K562 (cell line): Measurements from ENCODE around the gene SLC12A3. TPM values are rescaled to one million over a fixed set of nuclear protein-coding genes. Genes with fewer than 3 reads are reported as not detected.
A peak's percentile ranks its signal among the peaks of the same experiment; 100 is the strongest.

Experiments used
- ATAC-seq: fragments of 200-7000 bp; cut with Tn5 transposase; 3 replicates; pipeline ENCODE4 v1.9.1; 2020; ENCODE audit warnings: moderate library complexity
- BruUV-seq: library from RNA; stranded (reverse); fragments of 400-500 nt; replicated peaks from 2 replicates; lab custom pipeline; 2021; lab: Mats Ljungman, UMichigan
- CTCF ChIA-PET: fragments of 300-600 bp; formaldehyde crosslinking; extraction: SDS; loops from one replicate; lab custom pipeline; 2021; ENCODE audit warnings: low intra/inter-chr PET ratio; lab: Yijun Ruan, JAX
- POLR2A ChIA-PET: fragments of 300-600, 350-650 bp; sonication (Branson Sonifier 250); formaldehyde crosslinking; extraction: SDS; loops from one replicate; lab custom pipeline; 2021; ENCODE audit warnings: antibody characterized with exemption, inconsistent platforms; lab: Yijun Ruan, JAX
- DNase-seq, 4 experiments: peaks; one replicate each; pipeline versions ENCODE4 v3.0.0 to v3.0.0-alpha.2; 2011 to 2018; ENCODE audit warnings: low spot score in 3 of 4, mixed read lengths in 3 of 4; ENCODE audit errors: extremely low read depth in 1 of 4
- FAIRE-seq: peaks from 2 replicates; lab custom pipeline; 2011; peaks lifted over from hg19 to GRCh38; lab: Jason Lieb, UNC
- H2AFZ ChIP-seq: 2 replicates; pipeline ENCODE4 v1.6.0; 2011; ENCODE audit warnings: low read depth, low read length, control low read depth, inconsistent platforms
- H3K27ac ChIP-seq: fragments of 200-600 bp; 3 replicates; pipeline ENCODE4 v1.8.0; 2011; ENCODE audit warnings: low read depth, mild to moderate bottlenecking, control low read depth, inconsistent platforms, low read length, moderate library complexity, mixed read lengths; ENCODE audit errors: extremely low read depth
- H3K27me3 ChIP-seq, 2 experiments: fragments of 300-600 bp in 1 of 2; 2 replicates in 1 of 2; 3 replicates in 1 of 2; pipeline versions ENCODE4 v1.6.0 to v1.8.0; 2011; ENCODE audit warnings: inconsistent platforms in 2 of 2, low read length in 2 of 2, mild to moderate bottlenecking in 1 of 2, mixed read lengths in 1 of 2, moderate library complexity in 1 of 2; ENCODE audit not compliant: control insufficient read depth in 2 of 2, insufficient read depth in 2 of 2
- H3K36me3 ChIP-seq: fragments of 300-600 bp; 3 replicates; pipeline ENCODE4 v1.8.0; 2011; ENCODE audit warnings: mild to moderate bottlenecking, low read length, inconsistent platforms; ENCODE audit not compliant: control insufficient read depth, insufficient read depth
- H3K4me1 ChIP-seq, 2 experiments: fragments of 200-600 bp in 1 of 2; replicated peaks in 1 of 2; 2 replicates in 1 of 2; 3 replicates in 1 of 2; pipeline versions ENCODE4 v1.5.1 to v1.8.0; 2011; ENCODE audit warnings: inconsistent platforms in 2 of 2, low read length in 2 of 2, mild to moderate bottlenecking in 1 of 2, mixed read lengths in 1 of 2, moderate library complexity in 1 of 2; ENCODE audit not compliant: control insufficient read depth in 2 of 2, insufficient read depth in 2 of 2
- H3K4me2 ChIP-seq: 2 replicates; pipeline ENCODE4 v1.6.1; 2011; ENCODE audit warnings: low read length, control low read depth, inconsistent platforms, mixed read lengths; ENCODE audit not compliant: insufficient read depth
- H3K4me3 ChIP-seq: fragments of 200-600 bp; sonication (generic), shearing (Covaris generic); 2 replicates; pipeline ENCODE4 v1.5.1; 2016; ENCODE audit warnings: control low read depth, inconsistent platforms
- H3K79me2 ChIP-seq: fragments of 200-600 bp; 3 replicates; pipeline ENCODE4 v1.8.0; 2011; ENCODE audit warnings: low read length, inconsistent platforms; ENCODE audit not compliant: control insufficient read depth, insufficient read depth
- H3K9ac ChIP-seq, 2 experiments: 2 replicates each; pipeline versions ENCODE4 v1.6.0 to v1.6.1; 2011; ENCODE audit warnings: low read depth in 2 of 2, low read length in 2 of 2, control low read depth in 1 of 2, inconsistent platforms in 1 of 2, mild to moderate bottlenecking in 1 of 2, mixed read lengths in 1 of 2; ENCODE audit not compliant: insufficient read depth in 1 of 2
- H3K9me1 ChIP-seq: one replicate; pipeline ENCODE4 v1.6.0; 2011; ENCODE audit warnings: inconsistent platforms, mild to moderate bottlenecking, low read length, moderate library complexity; ENCODE audit not compliant: control insufficient read depth, insufficient read depth
- H3K9me3 ChIP-seq: replicated peaks from 2 replicates; pipeline ENCODE4 v1.5.1; 2011; ENCODE audit warnings: low read depth, low read length, inconsistent platforms; ENCODE audit not compliant: control insufficient read depth, insufficient read depth
- H4K20me1 ChIP-seq: replicated peaks from 2 replicates; pipeline ENCODE4 v1.6.1; 2011; ENCODE audit warnings: low read length, inconsistent platforms, mixed read lengths; ENCODE audit not compliant: control insufficient read depth, insufficient read depth
- ASH1L ChIP-seq: fragments of 450-650 bp; IDR thresholded peaks from 2 replicates; pipeline ENCODE4 v1.6.1; 2018; ENCODE audit warnings: borderline replicate concordance, mild to moderate bottlenecking, low read depth; ENCODE audit not compliant: partially characterized antibody
- BCL6 ChIP-seq: fragments of 250-450 bp; sonication (Bioruptor Pico); IDR thresholded peaks from 2 replicates; pipeline ENCODE4 v1.4.0; 2020
- BHLHE40 ChIP-seq: IDR thresholded peaks from 2 replicates; pipeline ENCODE4 v1.6.1; 2011; ENCODE audit warnings: low read length, improper control_type of control experiment
- DPF2 ChIP-seq: fragments of 450-650 bp; IDR thresholded peaks from 2 replicates; pipeline ENCODE4 v1.6.1; 2016
- E2F3 ChIP-seq: fragments of 250-450 bp; sonication (Bioruptor Pico); IDR thresholded peaks from 2 replicates; pipeline ENCODE4 v1.4.0; 2020; ENCODE audit warnings: mild to moderate bottlenecking
- FOXJ3 ChIP-seq: sonication (generic); formaldehyde crosslinking; IDR thresholded peaks from 2 replicates; pipeline ENCODE4 v1.4.0; 2020; ENCODE audit warnings: mild to moderate bottlenecking, missing genetic modification reagents
- FOXP1 ChIP-seq: sonication (generic); formaldehyde crosslinking; IDR thresholded peaks from 2 replicates; pipeline ENCODE4 v1.8.0; 2022; ENCODE audit warnings: mild to moderate bottlenecking, missing genetic modification reagents
- GABPB1 ChIP-seq: sonication (generic); formaldehyde crosslinking; IDR thresholded peaks from 2 replicates; pipeline ENCODE4 v1.8.0; 2022; ENCODE audit warnings: mild to moderate bottlenecking, missing genetic modification reagents
- KLF1 ChIP-seq: fragments of 450-650 bp; IDR thresholded peaks from 2 replicates; pipeline ENCODE4 v1.6.1; 2016; ENCODE audit warnings: missing genetic modification characterization, missing compliant biosample characterization
- NFXL1 ChIP-seq: fragments of 450-650 bp; formaldehyde crosslinking; IDR thresholded peaks from 2 replicates; pipeline ENCODE4 v1.4.0; 2021; ENCODE audit warnings: mild to moderate bottlenecking
- NFYB ChIP-seq: IDR thresholded peaks from 2 replicates; pipeline ENCODE4 v1.6.1; 2011; ENCODE audit warnings: mild to moderate bottlenecking, moderate library complexity; ENCODE audit not compliant: insufficient read length; ENCODE audit errors: extremely low read depth
- NR2C1 ChIP-seq, 2 experiments: fragments of 450-650 bp; IDR thresholded peaks; 2 replicates each; pipeline ENCODE4 v1.6.1; 2017; ENCODE audit warnings: mild to moderate bottlenecking in 2 of 2, antibody characterized with exemption in 1 of 2, inconsistent platforms in 1 of 2, missing compliant biosample characterization in 1 of 2, missing genetic modification characterization in 1 of 2
- POLR2G ChIP-seq: fragments of 200-400 bp; formaldehyde crosslinking; IDR thresholded peaks from 2 replicates; pipeline ENCODE4 v1.6.1; 2017; ENCODE audit warnings: low read depth, mild to moderate bottlenecking, antibody characterized with exemption, low read length, moderate library complexity
- RB1 ChIP-seq: fragments of 450-650 bp; IDR thresholded peaks from 2 replicates; pipeline ENCODE4 v1.6.1; 2017; ENCODE audit warnings: low read depth, mild to moderate bottlenecking
- RBFOX2 ChIP-seq: fragments of 200-400 bp; formaldehyde crosslinking; IDR thresholded peaks from 2 replicates; pipeline ENCODE4 v1.6.1; 2017; ENCODE audit warnings: low read depth, mild to moderate bottlenecking, low read length, moderate library complexity
- SUPT5H ChIP-seq: fragments of 450-650 bp; IDR thresholded peaks from 2 replicates; pipeline ENCODE4 v1.6.1; 2016
- TBL1XR1 ChIP-seq, 2 experiments: IDR thresholded peaks; 2 replicates each; pipeline ENCODE4 v1.6.1; 2012; ENCODE audit warnings: improper control_type of control experiment in 2 of 2, low read length in 2 of 2, mild to moderate bottlenecking in 1 of 2
- ZNF311 ChIP-seq: fragments of 250-450 bp; sonication (Bioruptor Pico); IDR thresholded peaks from 2 replicates; pipeline ENCODE4 v1.4.0; 2020; ENCODE audit warnings: mild to moderate bottlenecking, moderate library complexity
- ZNF717 ChIP-seq: fragments of 250-450 bp; sonication (Bioruptor Pico); IDR thresholded peaks from 2 replicates; pipeline ENCODE4 v1.5.0; 2021
- WGBS: fragments of 100-300 bp; shearing (Covaris generic); methylation state at CpG from one replicate; pipeline ENCODE4 v1.1.6; 2016; ENCODE audit warnings: low coverage, mixed read lengths; ENCODE audit not compliant: insufficient coverage; ENCODE audit errors: missing lambda C conversion rate; 5-methylcytosine and 5-hydroxymethylcytosine counted together
- in situ Hi-C: fragments of 300-500 bp; cut with MboI; formaldehyde crosslinking; loops from 4 replicates; pipeline ENCODE4 v1.15.0; 2018; ENCODE audit warnings: inconsistent platforms, mixed read lengths
- intact Hi-C: fragments of 100-400 bp; cut with micrococcal nuclease; formaldehyde crosslinking; loops from 2 replicates; pipeline ENCODE4 v1.14.2; 2022
- polyA plus RNA-seq, 8 experiments: library from polyadenylated mRNA; depleted of rRNA in 4 of 8; stranded (reverse) in 5 of 8; unstranded in 3 of 8; fragments of >200 nt; fragmentation: Nextera tagmentation in 2 of 8; fragmentation: Illumina TruSeq in 1 of 8; extraction: Ambion mirVana in 2 of 8; extraction: Trizol in 1 of 8; gene quantifications; 2 replicates each; pipeline versions ENCODE4 v1.2.1 to v1.2.3, GENCODE V29; 2011 to 2014; ENCODE audit warnings: inconsistent platforms in 1 of 8, missing spikeins in 1 of 8
- total RNA-seq, 7 experiments: library from RNA; depleted of rRNA in 6 of 7; stranded (reverse); fragments of >200 nt in 6 of 7; fragmentation: Illumina TruSeq in 2 of 7; extraction: Trizol in 2 of 7; gene quantifications; 2 replicates each; pipeline versions ENCODE4 v1.2.1 to v1.2.3, GENCODE V29; 2011 to 2021; ENCODE audit warnings: low replicate concordance in 1 of 7
- TF ChIP-seq, protein P1 (sequence below): IDR thresholded peaks from 3 replicates; pipeline ENCODE4 v1.6.1; 2011; ENCODE audit warnings: borderline replicate concordance, mild to moderate bottlenecking, moderate library complexity; ENCODE audit not compliant: insufficient read length; ENCODE audit errors: extremely low read depth

SLC12A3 gene
- total and polyA plus RNA-seq, 9 of the 15 experiments (the other 6 are each of a cell fraction or from before 2014, with no cell fraction given): not detected

DNA sequence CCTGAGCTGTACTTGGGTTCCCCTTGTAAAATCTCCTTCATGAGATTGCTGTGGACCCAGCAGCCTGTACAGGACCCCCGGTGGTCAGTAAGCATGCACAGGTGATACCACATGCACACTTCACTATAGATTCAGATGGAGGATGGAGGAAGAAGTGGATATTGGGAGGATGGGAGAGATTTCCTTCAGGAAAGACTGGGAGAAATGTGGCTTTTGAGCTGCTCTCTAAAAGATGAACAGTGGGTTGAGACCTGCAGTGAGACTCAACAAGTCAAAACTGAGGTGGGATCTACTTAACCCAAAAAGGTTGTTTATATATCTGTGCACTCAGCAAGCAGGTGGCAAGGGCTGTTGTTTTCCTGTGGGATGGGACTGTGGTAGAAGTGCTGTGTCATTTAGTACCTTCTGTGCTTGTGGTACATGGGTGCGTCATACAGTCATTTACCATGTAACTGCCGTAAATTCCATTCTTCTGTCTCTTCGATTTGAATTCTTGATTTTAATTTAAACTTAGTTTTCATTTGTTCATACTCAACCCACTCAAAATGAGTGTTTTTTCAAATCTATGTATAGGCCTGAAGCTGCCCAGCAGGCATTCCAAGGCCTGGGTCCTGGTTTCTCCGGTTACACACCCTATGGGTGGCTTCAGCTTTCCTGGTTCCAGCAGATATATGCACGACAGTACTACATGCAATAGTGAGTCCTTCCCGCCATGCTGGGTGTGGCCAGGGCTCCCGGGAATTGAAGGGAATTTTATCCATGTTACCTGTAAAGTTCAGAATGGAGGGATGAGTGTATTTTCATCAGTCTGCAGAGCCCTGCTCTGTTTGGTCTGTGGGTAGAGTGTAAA, 73.9 kb downstream of the SLC12A3 start (continued):
- TF ChIP-seq E2F3 (no peak), SUPT5H (peak; percentile 47; the same call in 1 of the 2 replicates)
- TF ChIP-seq, all 486 proteins: peak for 11

- Histone ChIP-seq H3K9ac (no peak overlapping the region), H3K27ac (no peak overlapping the region), H3K4me3 (no peak overlapping the region), H3K9me3 (no peaks in the 10 kb centered on the region), H3K4me2 (no peak overlapping the region), H3K4me1 (peaks cover 0 to 5% of the 10 kb centered on the region in 2 experiments; a peak in 2 of 5 replicates), H3K27me3 (no peaks in the 10 kb centered on the region), H3K36me3 (peaks cover 96% of the 10 kb centered on the region), H4K20me1 (peaks cover 6% of the 10 kb centered on the region; the same call in 1 of the 2 replicates), H3K9me1 (no peaks in the 10 kb centered on the region), H2AFZ (no peak overlapping the region), H3K79me2 (peaks cover 13% of the 10 kb centered on the region)
- no TSS peak for BruUV-seq
- no peak for ATAC-seq
- 66% methylated on average over 4 of the region's 4 CpGs for WGBS
- in situ Hi-C loops (no loop called here), intact Hi-C loops (no loop called here)
- TF ChIP-seq RB1: no peak
- peak; percentile 22 for TF ChIP-seq NFYB
- TF ChIP-seq, protein P1, sequence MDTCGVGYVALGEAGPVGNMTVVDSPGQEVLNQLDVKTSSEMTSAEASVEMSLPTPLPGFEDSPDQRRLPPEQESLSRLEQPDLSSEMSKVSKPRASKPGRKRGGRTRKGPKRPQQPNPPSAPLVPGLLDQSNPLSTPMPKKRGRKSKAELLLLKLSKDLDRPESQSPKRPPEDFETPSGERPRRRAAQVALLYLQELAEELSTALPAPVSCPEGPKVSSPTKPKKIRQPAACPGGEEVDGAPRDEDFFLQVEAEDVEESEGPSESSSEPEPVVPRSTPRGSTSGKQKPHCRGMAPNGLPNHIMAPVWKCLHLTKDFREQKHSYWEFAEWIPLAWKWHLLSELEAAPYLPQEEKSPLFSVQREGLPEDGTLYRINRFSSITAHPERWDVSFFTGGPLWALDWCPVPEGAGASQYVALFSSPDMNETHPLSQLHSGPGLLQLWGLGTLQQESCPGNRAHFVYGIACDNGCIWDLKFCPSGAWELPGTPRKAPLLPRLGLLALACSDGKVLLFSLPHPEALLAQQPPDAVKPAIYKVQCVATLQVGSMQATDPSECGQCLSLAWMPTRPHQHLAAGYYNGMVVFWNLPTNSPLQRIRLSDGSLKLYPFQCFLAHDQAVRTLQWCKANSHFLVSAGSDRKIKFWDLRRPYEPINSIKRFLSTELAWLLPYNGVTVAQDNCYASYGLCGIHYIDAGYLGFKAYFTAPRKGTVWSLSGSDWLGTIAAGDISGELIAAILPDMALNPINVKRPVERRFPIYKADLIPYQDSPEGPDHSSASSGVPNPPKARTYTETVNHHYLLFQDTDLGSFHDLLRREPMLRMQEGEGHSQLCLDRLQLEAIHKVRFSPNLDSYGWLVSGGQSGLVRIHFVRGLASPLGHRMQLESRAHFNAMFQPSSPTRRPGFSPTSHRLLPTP: no peak
- TF ChIP-seq POLR2G: peak; percentile 42; the same call in 1 of the 2 replicates
- no peak for TF ChIP-seq ZNF311 (CRISPR knock-in tag)
- no peak for TF ChIP-seq ZNF717 (CRISPR knock-in tag)
- no peak for TF ChIP-seq BCL6
- TF ChIP-seq ASH1L: no peak
- no peak for TF ChIP-seq FOXJ3
- no peak for TF ChIP-seq TBL1XR1 (IDR thresholded peaks at IDR 0.05; ENCODE audit: low read length in 2 of 2)
- peak; percentile 27; the same call in 1 of the 2 replicates for TF ChIP-seq RBFOX2
- TF ChIP-seq DPF2: no peak
- no peak for TF ChIP-seq NR2C1 (IDR thresholded peaks at IDR 0.05)
- TF ChIP-seq NR2C1 (tag; IDR thresholded peaks at IDR 0.05): no peak
- no peak for TF ChIP-seq FOXP1 (CRISPR knock-in tag)
- no peak for TF ChIP-seq NFXL1 (CRISPR knock-in tag)
- no peak for TF ChIP-seq BHLHE40
- no peak for TF ChIP-seq KLF1
- no peak for TF ChIP-seq GABPB1 (CRISPR knock-in tag)
- CTCF ChIA-PET: no interaction called here
- FAIRE-seq: no peak
- POLR2A ChIA-PET: interaction anchor here (0.6 to 1.6 kb wide), 7 partner anchors 7 to 106 kb away, joined by 3 to 6 read pairs (median 3); partner anchors contain the start of gene NLRC5
- DNase-seq: peak in 2 of 4 experiments; percentile 37 to 42
Observed at GRCh38 chr16:56939801-56940200, 74.8 kb downstream of the SLC12A3 start.
